Mesothelial cell of epicardium (in vitro differentiated cells): ENCODE data around the gene ADCK2. TPM values are rescaled to one million over a fixed set of nuclear protein-coding genes. Genes with fewer than 3 reads are reported as not detected.

Experiments
- DNase-seq, 2 experiments: peaks; one replicate each; pipeline ENCODE4 v3.0.0; 2021; ENCODE audit warnings: low spot score in 2 of 2; ENCODE audit not compliant: unreplicated experiment in 2 of 2
- H3K27ac Mint-ChIP-seq: 2 replicates; pipeline ENCODE4 v1.8.0; 2021; ENCODE audit warnings: mixed read lengths
- H3K27me3 Mint-ChIP-seq: 2 replicates; pipeline ENCODE4 v1.8.0; 2021; ENCODE audit warnings: low read depth, mixed read lengths
- H3K36me3 Mint-ChIP-seq: 2 replicates; pipeline ENCODE4 v1.8.0; 2021; ENCODE audit warnings: mixed read lengths
- H3K4me1 Mint-ChIP-seq: 2 replicates; pipeline ENCODE4 v1.8.0; 2021; ENCODE audit warnings: mixed read lengths
- H3K4me3 Mint-ChIP-seq: 2 replicates; pipeline ENCODE4 v1.8.0; 2021; ENCODE audit warnings: mild to moderate bottlenecking, moderate library complexity, mixed read lengths
- H3K9me3 Mint-ChIP-seq: 2 replicates; pipeline ENCODE4 v1.8.0; 2021; ENCODE audit warnings: mixed read lengths
- CTCF ChIP-seq: fragments of 200-600 bp; sonication (generic); IDR thresholded peaks from one replicate; pipeline ENCODE4 v1.5.0; 2021; ENCODE audit warnings: antibody characterized with exemption; ENCODE audit not compliant: unreplicated experiment
- total RNA-seq: library from RNA; stranded (reverse); gene quantifications from 3 replicates; pipeline ENCODE4 v1.2.1, GENCODE V29; 2021

Gene ADCK2
- total RNA-seq, 1 donor from 2014 or later = 26.6 TPM

GRCh38 chr7:140654109-140654387 is 18.7 kb upstream of the ADCK2 start:
- Mint-ChIP-seq H3K27ac (no peak overlapping the region), H3K9me3 (no peaks in the 10 kb centered on the region), H3K27me3 (no peaks in the 10 kb centered on the region), H3K4me1 (peaks cover 25% of the 10 kb centered on the region), H3K4me3 (no peak overlapping the region), H3K36me3 (no peaks in the 10 kb centered on the region)
- DNase-seq = no peak
- TF ChIP-seq CTCF = no peak

GRCh38 chr7:140654661-140655060 is 18.1 kb upstream of the ADCK2 start:
- no peaks in the 10 kb centered on the region for H3K27me3 Mint-ChIP-seq
- H3K4me3 Mint-ChIP-seq = no peak overlapping the region
- no peak overlapping the region for H3K27ac Mint-ChIP-seq
- H3K4me1 Mint-ChIP-seq = peaks cover 25% of the 10 kb centered on the region
- no peak for TF ChIP-seq CTCF
- DNase-seq = no peak
- no peaks in the 10 kb centered on the region for H3K36me3 Mint-ChIP-seq
- H3K9me3 Mint-ChIP-seq = no peaks in the 10 kb centered on the region

- no peak for DNase-seq
- Mint-ChIP-seq H3K36me3 (no peaks in the 10 kb centered on the region), H3K9me3 (no peaks in the 10 kb centered on the region), H3K4me1 (peaks cover 25% of the 10 kb centered on the region), H3K27ac (peak overlapping the region; percentile 96), H3K4me3 (no peak overlapping the region), H3K27me3 (no peaks in the 10 kb centered on the region)
- TF ChIP-seq CTCF = no peak
Observed at GRCh38 chr7:140655511-140656408, 17.0 kb upstream of the ADCK2 start.

- TF ChIP-seq CTCF = no peak
- Mint-ChIP-seq H3K4me1 (peaks cover 22% of the 10 kb centered on the region), H3K27me3 (no peaks in the 10 kb centered on the region), H3K36me3 (no peaks in the 10 kb centered on the region), H3K27ac (peak overlapping the region; percentile 96), H3K9me3 (no peaks in the 10 kb centered on the region), H3K4me3 (peak overlapping the region; percentile 45)
- peak in 1 of 2 experiments; percentile 47 for DNase-seq
Observed at GRCh38 chr7:140656548-140657515, 15.9 kb upstream of the ADCK2 start.

GRCh38 chr7:140657891-140658290 is 14.9 kb upstream of the ADCK2 start:
- Mint-ChIP-seq H3K4me3 (no peak overlapping the region), H3K27ac (no peak overlapping the region), H3K27me3 (no peaks in the 10 kb centered on the region), H3K36me3 (no peaks in the 10 kb centered on the region), H3K4me1 (peaks cover 22% of the 10 kb centered on the region), H3K9me3 (no peaks in the 10 kb centered on the region)
- no peak for DNase-seq
- no peak for TF ChIP-seq CTCF
